Right cardiac atrium (tissue), 5 donors: ENCODE data around the gene EGFL8. TPM values are rescaled to one million over a fixed set of nuclear protein-coding genes. Genes with fewer than 3 reads are reported as not detected.

Source experiments
- ATAC-seq, 2 donors: fragments of 200-7000 bp; cut with Tn5 transposase; one replicate each; pipeline versions ENCODE4 v1.8.0 to v1.9.1; 2020; ENCODE audit warnings: moderate library complexity in 2 of 2, mild to moderate bottlenecking in 1 of 2
- DNase-seq, 3 donors: peaks; one replicate each; pipeline ENCODE4 v3.0.0-alpha.2; 2020
- H3K27ac ChIP-seq: one replicate; pipeline ENCODE4 v1.5.1; 2013; ENCODE audit warnings: mild to moderate bottlenecking, low read length, control low read depth, moderate library complexity
- H3K27me3 ChIP-seq: one replicate; pipeline ENCODE4 v1.6.1; 2013; ENCODE audit not compliant: control insufficient read depth, insufficient read depth
- H3K4me1 ChIP-seq: one replicate; pipeline ENCODE4 v1.6.1; 2013; ENCODE audit warnings: low read length; ENCODE audit not compliant: control insufficient read depth, insufficient read depth
- H3K4me3 ChIP-seq: one replicate; pipeline ENCODE4 v1.5.1; 2013; ENCODE audit warnings: low read length, control low read depth
- H3K9me3 ChIP-seq: one replicate; pipeline ENCODE4 v1.6.1; 2013; ENCODE audit warnings: low read length; ENCODE audit not compliant: control insufficient read depth
- WGBS: extraction: QIAGEN DNeasy Blood & Tissue Kit; methylation state at CpG from one replicate; pipeline ENCODE4 v1.1.7; 2013; 5-methylcytosine and 5-hydroxymethylcytosine counted together
- intact Hi-C, 4 donors: fragments of 100-400 bp; cut with DNase I; formaldehyde crosslinking; loops; one replicate each; pipeline versions ENCODE4 v1.11.0 to v1.14.0; 2022 to 2023
- polyA plus RNA-seq: library from polyadenylated mRNA; stranded (reverse); fragments of 200-250 nt; gene quantifications from one replicate; pipeline ENCODE4 v1.2.3, GENCODE V29; 2013
- total RNA-seq, 4 donors: library from RNA; stranded (reverse); fragmentation: NEBNext Ultra II Directional; extraction: Animal tissue kit (Norgen Biotek cat#: 25700); gene quantifications; one replicate each; pipeline ENCODE4 v1.2.1, GENCODE V29; 2021
- donor health status: healthy with polysubstance abuse.
- donor health status: DM: no; HTN: yes; CAD: no.
- donor health status: DM: no; HTN: no; CAD: no.
- donor health status: DM: no; HTN: yes; CAD: no; lungs with severe emphysema.
- donor health status: DM: yes; HTN: yes; CAD: no.

EGFL8 gene
- total and polyA plus RNA-seq, 5 donors = 8.4 to 16.9 (median 12.6) TPM

DNA sequence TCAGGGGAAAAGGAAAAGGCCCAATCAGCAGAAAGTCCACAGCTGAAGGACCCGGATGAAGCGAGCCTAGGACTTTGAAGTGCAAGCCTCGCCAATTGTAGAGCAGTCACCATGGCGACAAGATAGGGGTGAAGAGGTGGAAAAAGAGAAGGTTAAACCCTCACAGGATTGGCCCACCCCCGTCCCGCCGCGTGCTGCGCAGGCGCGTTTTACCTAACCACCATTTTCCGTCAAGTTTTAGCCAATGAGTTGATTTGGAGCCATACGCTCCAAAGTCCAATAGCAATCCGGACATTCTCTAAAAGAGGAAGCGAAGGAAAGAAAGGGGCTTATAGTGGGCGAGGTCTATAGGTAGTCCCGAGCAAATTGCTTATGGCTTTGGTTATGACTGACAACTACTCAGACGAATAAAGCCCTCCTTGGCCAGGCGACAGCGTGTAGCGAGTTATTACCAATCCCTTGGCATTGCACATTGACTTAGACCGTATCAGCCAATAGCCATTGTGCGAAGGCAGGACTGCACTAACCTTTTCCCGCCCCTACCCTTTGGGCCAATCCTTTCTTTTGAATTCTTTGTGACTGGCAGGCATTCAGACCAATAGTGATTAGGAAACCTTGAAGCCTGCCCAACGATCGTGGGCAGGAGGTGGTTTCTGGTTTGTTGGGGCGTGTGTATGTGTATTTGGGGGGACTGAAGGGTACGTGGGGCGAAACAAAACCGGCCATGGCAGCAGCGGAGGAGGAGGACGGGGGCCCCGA lies 13.6 kb downstream of the EGFL8 start, which contains the start of gene RNF5:
TSS of gene RNF5 (plus strand) at position 618 of the 759 bp plus-strand sequence. CDS start at position 725, 107 bp downstream.
- Histone ChIP-seq H3K4me3 (peak within 1 kb of the TSS; percentile 64), H3K27ac (peak within 1 kb of the TSS; percentile 98), H3K27me3 (no peaks in the 10 kb centered on the region), H3K4me1 (peaks cover 4% of the 10 kb centered on the region), H3K9me3 (no peaks in the 10 kb centered on the region)
- intact Hi-C loops = loop anchor here in 1 of 4 donors (10.0 kb wide), 1 partner anchor 53 kb away; the partner anchor contains the start of gene ATF6B
- peak; percentile 95 to 98 (median 96) for DNase-seq
- under 1% methylated on average over 33 of the region's 33 CpGs for WGBS
- ATAC-seq = peak; percentile 86 to 91

DNA sequence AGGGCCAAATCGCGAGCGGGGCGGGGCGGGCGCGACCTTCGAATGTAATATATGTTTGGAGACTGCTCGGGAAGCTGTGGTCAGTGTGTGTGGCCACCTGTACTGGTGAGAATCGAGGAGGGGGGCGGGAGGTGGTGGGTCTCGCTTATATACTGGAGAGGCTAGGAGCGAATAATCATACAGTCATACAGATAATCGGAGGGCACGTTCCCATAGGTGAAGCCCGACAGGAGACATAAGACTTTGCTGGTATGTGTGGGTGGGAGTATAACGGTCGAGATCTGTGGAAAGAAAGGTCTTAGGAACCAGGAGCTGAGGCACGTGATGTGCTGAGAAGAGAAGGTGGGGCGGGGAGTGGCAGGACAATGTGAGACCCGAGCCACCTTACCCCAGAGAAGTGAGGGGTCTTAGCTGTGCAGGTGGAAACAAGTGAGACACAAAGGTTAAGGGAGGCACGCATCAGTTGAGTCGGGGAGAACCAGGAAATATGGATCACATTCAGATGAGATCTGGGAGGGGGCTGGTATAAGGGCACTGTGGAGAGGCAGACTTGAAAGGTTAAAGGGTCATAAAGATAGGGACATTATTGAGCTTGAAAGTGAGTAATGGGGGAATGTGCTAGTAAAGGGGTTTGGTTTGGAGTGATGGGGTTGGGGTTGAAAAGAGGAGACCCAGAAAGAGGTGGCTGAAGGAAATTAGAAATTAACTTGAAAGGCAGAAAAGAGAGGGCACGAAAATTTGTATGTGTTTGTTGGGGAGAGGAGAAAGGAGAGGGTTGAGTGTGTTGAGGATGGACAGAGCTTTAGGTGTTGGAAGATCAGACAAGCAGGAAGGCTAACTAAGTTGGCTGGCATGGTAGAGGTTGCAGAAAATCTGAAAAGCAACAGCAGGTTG lies 14.4 kb downstream of the EGFL8 start:
- H3K4me1 ChIP-seq = peaks cover 4% of the 10 kb centered on the region
- peak overlapping the region; percentile 76 for H3K27ac ChIP-seq
- peak in 1 of 3 donors; percentile 31 for DNase-seq
- H3K4me3 ChIP-seq = peak overlapping the region; percentile 64
- WGBS = 2% methylated on average over 24 of the region's 24 CpGs
- intact Hi-C loops = loop anchor here in 1 of 4 donors (10.0 kb wide), 1 partner anchor 54 kb away; the partner anchor contains the start of gene ATF6B
- no peaks in the 10 kb centered on the region for H3K9me3 ChIP-seq
- no peak for ATAC-seq
- H3K27me3 ChIP-seq = no peaks in the 10 kb centered on the region

GRCh38 chr6:32179766-32180405 lies 15.5 kb downstream of the EGFL8 start:
- 57% methylated on average over 10 of the region's 10 CpGs for WGBS
- intact Hi-C loops = loop anchor here in 1 of 4 donors (10.0 kb wide), 1 partner anchor 55 kb away; the partner anchor contains the start of gene ATF6B
- H3K27ac ChIP-seq = no peak overlapping the region
- ATAC-seq (no peak), DNase-seq (peak in 1 of 3 donors; percentile 52)
- no peaks in the 10 kb centered on the region for H3K27me3 ChIP-seq
- H3K9me3 ChIP-seq = no peaks in the 10 kb centered on the region
- H3K4me3 ChIP-seq = no peak overlapping the region
- peaks cover 4% of the 10 kb centered on the region for H3K4me1 ChIP-seq

DNA sequence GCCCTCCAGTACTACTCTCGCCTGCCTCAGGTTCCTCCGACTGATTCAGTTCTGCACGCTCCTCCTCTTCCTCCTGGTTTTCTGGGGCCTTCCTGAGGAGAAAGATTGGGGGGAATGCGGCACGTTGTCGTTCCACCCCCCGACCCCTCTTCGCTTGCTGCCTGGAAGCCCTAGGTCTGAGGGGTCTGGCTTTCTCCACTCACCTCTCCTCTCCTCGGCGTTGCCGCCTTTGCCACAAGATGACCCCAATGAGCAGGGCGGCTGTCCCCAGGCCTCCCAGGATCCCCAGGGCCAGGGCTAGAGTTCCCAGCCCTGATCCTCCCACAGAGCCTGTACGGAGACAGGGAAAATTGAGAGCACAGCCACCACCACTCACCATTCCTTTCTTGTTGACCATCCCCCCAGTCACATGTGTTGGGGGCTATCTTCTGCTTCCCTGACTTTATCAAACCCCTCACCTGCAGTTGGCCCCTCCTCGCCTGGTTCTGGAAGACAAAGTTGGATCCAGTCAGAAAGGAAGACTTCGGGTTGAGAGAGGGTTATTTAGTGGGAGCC lies 16.8 kb downstream of the EGFL8 start:
- H3K27me3 ChIP-seq = no peaks in the 10 kb centered on the region
- WGBS = 85% methylated on average over 15 of the region's 15 CpGs
- no peaks in the 10 kb centered on the region for H3K9me3 ChIP-seq
- intact Hi-C loops = no loop called here
- DNase-seq = peak in 1 of 3 donors; percentile 43
- no peak overlapping the region for H3K4me3 ChIP-seq
- ATAC-seq = no peak
- no peak overlapping the region for H3K27ac ChIP-seq
- peaks cover 8% of the 10 kb centered on the region for H3K4me1 ChIP-seq

DNA sequence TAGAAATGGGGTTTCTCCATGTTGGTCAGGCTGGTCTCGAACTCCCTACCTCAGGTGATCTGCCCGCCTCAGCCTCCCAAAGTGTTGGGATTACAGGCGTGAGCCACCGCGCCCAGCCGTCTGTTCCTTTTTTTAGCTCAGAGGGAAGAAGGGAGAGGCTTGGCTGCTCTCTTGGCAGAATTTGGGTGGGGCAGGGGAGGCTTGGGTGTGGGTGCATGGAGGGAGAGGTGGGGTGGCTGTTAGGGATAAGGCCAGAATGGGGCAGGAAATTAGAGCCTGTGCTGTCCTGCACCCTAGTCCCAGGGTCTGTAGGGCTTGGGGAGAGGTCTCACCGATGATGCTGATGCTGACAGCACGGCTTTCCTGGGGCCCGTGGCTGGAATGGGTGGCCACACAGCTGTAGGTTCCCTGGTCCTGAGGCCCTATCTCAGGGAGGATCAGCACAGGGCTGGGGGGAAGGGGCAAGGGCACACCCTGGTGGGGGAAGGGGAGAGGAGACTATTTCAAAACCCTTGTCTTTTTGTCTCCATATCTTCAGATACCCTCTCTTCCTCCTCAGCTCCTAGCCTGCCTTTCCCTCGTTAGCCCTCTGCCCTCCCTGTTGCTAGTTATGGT lies 17.6 kb downstream of the EGFL8 start:
- H3K4me1 ChIP-seq = peaks cover 9% of the 10 kb centered on the region
- no peaks in the 10 kb centered on the region for H3K9me3 ChIP-seq
- 67% methylated on average over 10 of the region's 10 CpGs for WGBS
- no peaks in the 10 kb centered on the region for H3K27me3 ChIP-seq
- peak in 1 of 3 donors; percentile 58 for DNase-seq
- no peak overlapping the region for H3K4me3 ChIP-seq
- intact Hi-C loops = no loop called here
- no peak overlapping the region for H3K27ac ChIP-seq
- ATAC-seq = no peak

DNA sequence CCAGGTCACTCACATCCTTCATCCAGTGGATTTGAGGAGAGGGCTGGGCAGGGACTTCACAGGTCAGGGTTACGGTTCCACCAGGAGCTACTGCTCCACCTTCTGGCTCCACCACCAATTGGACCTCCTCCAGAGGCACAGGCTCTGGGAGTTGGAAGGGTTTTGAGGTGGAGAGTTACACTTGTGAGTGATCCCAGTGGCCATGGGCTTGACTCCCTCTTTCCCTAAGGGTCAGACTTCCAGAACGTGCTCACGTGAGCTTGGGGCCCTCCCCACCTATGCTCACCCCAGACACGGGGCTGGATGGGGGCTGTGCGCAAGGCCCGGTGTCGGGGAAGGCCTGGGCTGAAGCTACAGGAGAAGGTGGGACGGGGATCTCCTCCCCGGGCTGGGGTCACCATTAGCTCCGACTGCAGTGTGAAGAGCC lies 18.2 kb downstream of the EGFL8 start:
- 82% methylated on average over 10 of the region's 10 CpGs for WGBS
- intact Hi-C loops = no loop called here
- H3K27ac ChIP-seq = no peak overlapping the region
- no peaks in the 10 kb centered on the region for H3K27me3 ChIP-seq
- ATAC-seq = no peak
- peak in 1 of 3 donors; percentile 18 for DNase-seq
- H3K9me3 ChIP-seq = no peaks in the 10 kb centered on the region
- H3K4me3 ChIP-seq = no peak overlapping the region
- H3K4me1 ChIP-seq = peaks cover 9% of the 10 kb centered on the region

GRCh38 chr6:32183030-32183429 lies 18.6 kb downstream of the EGFL8 start:
- Histone ChIP-seq H3K9me3 (no peaks in the 10 kb centered on the region), H3K27ac (peak overlapping the region; percentile 21), H3K4me1 (peaks cover 9% of the 10 kb centered on the region), H3K4me3 (no peak overlapping the region), H3K27me3 (no peaks in the 10 kb centered on the region)
- WGBS = 79% methylated on average over 3 of the region's 3 CpGs
- no peak for DNase-seq
- intact Hi-C loops = no loop called here
- ATAC-seq = no peak

DNA sequence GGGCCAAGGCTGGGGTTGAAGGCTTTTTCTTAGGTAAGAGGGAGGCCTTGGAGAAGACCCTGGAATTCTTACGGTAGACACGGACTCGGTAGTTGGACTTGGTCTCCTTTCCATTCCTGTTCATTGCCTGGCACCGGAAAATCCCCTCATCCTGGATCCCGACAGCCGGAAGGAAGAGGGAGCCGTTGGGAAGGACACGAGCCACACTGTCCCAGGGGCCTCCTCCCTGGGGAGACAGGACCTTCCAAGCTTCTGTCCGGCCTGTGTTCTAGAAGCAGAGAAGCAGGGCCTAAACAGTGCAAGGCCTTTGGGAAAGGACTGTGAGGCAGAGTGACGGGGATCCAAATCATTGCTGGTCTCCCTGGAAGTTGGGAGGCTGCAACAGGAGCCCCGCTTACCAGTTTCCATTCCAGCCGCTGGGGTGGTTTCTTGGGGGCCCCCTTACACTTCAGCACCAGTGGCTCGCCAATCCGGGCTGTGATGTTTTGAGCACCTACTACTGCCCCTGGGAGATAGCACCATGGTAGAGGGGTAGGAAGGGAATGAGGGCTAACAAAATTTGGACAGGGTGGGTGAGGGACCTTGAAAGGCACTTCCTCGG lies 19.2 kb downstream of the EGFL8 start:
- DNase-seq = peak in 1 of 3 donors; percentile 67
- intact Hi-C loops = no loop called here
- no peaks in the 10 kb centered on the region for H3K9me3 ChIP-seq
- no peak overlapping the region for H3K4me3 ChIP-seq
- peak overlapping the region; percentile 48 for H3K27ac ChIP-seq
- peaks cover 9% of the 10 kb centered on the region for H3K4me1 ChIP-seq
- ATAC-seq = no peak
- no peaks in the 10 kb centered on the region for H3K27me3 ChIP-seq
- 70% methylated on average over 15 of the region's 15 CpGs for WGBS

DNA sequence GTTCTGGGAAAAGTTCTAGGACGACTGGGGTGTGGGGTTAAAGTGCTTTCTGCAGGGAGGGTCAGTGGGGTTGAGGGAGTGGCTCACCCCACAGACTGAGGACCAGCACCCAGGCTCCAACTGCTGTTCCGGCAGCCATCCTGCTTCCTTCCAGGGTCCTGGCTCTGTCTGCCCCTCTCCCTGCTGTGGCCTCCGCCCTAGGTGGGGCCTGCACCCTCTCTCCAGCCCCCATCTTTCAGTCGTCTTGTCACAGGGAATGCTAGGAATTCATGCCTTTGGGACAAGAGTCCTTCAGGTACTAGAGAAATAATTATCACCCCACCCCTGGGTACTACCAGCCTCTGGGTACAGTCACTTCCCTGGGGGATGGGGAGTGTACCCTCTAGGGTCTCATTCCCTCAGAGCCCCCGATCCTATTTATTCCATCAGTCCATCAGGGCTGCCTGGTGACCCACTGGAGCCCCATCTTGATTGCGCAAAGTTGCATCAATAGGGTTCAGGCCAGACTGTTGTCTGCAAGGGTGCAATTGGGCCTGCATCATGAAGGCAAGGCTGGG lies 19.8 kb downstream of the EGFL8 start, which contains the start of gene AGER:
TSS of gene AGER (minus strand) at position 170 of the 557 bp plus-strand sequence. CDS start at position 139, 31 bp downstream.
- H3K27me3 ChIP-seq = no peaks in the 10 kb centered on the region
- H3K4me3 ChIP-seq = no peak within 1 kb of the TSS
- H3K4me1 ChIP-seq = peaks cover 8% of the 10 kb centered on the region
- no peaks in the 10 kb centered on the region for H3K9me3 ChIP-seq
- no peak for ATAC-seq
- intact Hi-C loops = no loop called here
- H3K27ac ChIP-seq = peak within 1 kb of the TSS; percentile 48
- 70% methylated on average over 6 of the region's 6 CpGs for WGBS
- no peak for DNase-seq
